AG04449 (cell line): Measurements from ENCODE around the gene PIGM.

Source experiments
- CTCF ChIA-PET: fragments of 350-600 bp; formaldehyde crosslinking; extraction: SDS; loops from one replicate; lab custom pipeline; 2021; ENCODE audit warnings: antibody characterized with exemption; lab: Yijun Ruan, JAX
- POLR2A ChIA-PET: fragments of 400-600, 350-600 bp; formaldehyde crosslinking; extraction: SDS; loops from one replicate; lab custom pipeline; 2020; ENCODE audit warnings: antibody characterized with exemption, inconsistent platforms; lab: Yijun Ruan, JAX
- DNase-seq: peaks from one replicate; pipeline ENCODE4 v3.0.0-alpha.2; 2010; ENCODE audit warnings: low read depth, low spot score
- H3K4me3 ChIP-seq: 2 replicates; pipeline ENCODE4 v1.5.1; 2011; ENCODE audit warnings: low read depth, mild to moderate bottlenecking, control low read depth, low read length
- TF ChIP-seq, protein P1 (sequence below): IDR thresholded peaks from one replicate; pipeline ENCODE4 v1.5.1; 2011; ENCODE audit warnings: mild to moderate bottlenecking, moderate library complexity, low read length, control low read depth, inconsistent platforms; ENCODE audit not compliant: insufficient read depth; ENCODE audit errors: missing control alignments

Gene PIGM

DNA sequence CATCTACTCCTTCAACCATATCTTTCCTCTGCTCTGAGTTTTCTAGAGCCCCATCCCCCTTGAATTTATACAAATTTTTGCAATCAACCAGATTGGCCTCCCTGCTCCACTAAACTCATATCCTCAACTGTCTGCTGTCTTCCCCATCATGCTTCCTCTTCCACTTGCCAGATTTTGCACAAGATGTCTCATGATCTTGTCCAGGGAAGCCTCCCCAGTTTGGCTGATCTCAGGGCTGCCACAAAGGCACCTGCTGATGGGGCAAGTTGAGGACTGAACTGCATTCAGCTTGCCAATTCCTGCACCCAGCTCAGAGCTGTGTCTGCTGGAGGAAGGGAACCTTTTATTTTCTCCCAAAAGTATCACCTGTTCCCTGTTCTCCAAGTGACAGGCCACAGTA, 45.7 kb upstream of the PIGM start:
- CTCF ChIA-PET: interaction anchor here (0.7 to 11.7 kb wide), 13 partner anchors 9 to 214 kb away, joined by 3 to 116 read pairs (median 10); partner anchors contain the start of gene IGSF8
- no peak overlapping the region for H3K4me3 ChIP-seq
- POLR2A ChIA-PET: no interaction called here
- no peak for DNase-seq
- TF ChIP-seq, protein P1, sequence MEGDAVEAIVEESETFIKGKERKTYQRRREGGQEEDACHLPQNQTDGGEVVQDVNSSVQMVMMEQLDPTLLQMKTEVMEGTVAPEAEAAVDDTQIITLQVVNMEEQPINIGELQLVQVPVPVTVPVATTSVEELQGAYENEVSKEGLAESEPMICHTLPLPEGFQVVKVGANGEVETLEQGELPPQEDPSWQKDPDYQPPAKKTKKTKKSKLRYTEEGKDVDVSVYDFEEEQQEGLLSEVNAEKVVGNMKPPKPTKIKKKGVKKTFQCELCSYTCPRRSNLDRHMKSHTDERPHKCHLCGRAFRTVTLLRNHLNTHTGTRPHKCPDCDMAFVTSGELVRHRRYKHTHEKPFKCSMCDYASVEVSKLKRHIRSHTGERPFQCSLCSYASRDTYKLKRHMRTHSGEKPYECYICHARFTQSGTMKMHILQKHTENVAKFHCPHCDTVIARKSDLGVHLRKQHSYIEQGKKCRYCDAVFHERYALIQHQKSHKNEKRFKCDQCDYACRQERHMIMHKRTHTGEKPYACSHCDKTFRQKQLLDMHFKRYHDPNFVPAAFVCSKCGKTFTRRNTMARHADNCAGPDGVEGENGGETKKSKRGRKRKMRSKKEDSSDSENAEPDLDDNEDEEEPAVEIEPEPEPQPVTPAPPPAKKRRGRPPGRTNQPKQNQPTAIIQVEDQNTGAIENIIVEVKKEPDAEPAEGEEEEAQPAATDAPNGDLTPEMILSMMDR: no peak

DNA sequence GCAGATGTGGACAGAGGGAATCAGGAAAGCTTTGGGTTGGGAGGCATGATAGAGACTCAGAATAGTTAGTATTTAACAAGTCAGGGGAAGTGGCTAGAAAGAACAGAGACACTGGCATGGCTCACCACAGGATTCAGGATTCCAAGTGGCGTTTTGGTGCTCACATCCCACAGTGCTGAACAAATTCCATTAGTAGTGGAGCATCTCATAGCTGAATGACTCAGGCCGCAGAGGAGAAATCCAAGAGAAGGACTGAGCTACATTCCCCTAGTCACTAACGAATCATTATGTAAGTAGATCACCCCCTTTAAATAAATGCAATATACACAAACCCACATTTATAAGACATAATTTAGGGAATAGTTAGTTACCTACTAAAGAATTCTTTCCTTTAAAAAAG, 44.5 kb upstream of the PIGM start:
- POLR2A ChIA-PET: no interaction called here
- no peak for DNase-seq
- TF ChIP-seq, protein P1: no peak
- CTCF ChIA-PET: interaction anchor here (3.9 to 11.7 kb wide), 3 partner anchors 10 to 30 kb away, joined by 17 to 116 read pairs (median 41); no protein-coding TSS in a partner anchor
- no peak overlapping the region for H3K4me3 ChIP-seq

DNA sequence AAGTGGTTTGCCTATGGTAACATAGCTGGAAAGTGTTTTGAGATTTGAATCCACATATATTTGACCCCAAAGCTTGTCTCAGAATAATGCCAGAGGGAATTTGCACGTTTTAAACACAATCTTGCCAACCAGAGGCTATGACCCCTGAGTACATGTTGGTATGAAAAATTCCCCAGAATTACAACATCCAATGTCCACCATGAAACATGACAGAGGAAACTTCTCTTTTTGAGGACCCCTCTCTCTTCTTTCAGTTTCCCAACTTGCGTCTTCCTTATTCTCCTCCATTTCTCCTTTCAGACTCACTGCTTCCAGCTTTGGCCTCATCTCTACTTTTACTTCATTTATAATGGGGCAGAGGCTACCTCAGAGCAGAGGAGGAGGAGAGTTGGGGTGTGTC, 44.0 kb upstream of the PIGM start:
- no peak for DNase-seq
- ChIA-PET POLR2A (no interaction called here), CTCF (interaction anchor here (4.9 to 11.7 kb wide), 2 partner anchors 11 to 25 kb away, joined by 17 to 116 read pairs; no protein-coding TSS in a partner anchor)
- TF ChIP-seq, protein P1: no peak
- H3K4me3 ChIP-seq: no peak overlapping the region

DNA sequence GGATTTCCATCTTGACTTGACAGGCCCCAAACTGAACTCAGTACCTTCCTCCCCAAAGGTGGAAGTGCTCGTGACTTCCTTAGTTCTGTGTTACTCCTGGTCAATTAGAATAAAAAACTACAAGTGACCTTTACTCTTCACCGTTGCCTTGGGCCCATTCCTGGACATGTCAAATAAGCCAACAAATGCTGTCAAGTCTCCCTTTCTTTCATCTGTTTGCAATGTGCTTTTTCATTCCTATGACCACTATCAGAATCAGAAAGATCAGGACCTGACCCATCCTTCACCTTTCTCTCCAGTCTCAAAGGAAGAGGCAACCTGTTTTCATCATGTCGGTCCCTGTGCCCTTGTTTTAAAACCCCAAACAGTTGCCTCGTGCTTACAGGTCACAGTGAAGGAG, 43.1 kb upstream of the PIGM start:
- POLR2A ChIA-PET: no interaction called here
- CTCF ChIA-PET: interaction anchor here (11.7 kb wide), 1 partner anchor 12 kb away, joined by 116 read pairs; no protein-coding TSS in a partner anchor
- no peak overlapping the region for H3K4me3 ChIP-seq
- TF ChIP-seq, protein P1: no peak
- no peak for DNase-seq

DNA sequence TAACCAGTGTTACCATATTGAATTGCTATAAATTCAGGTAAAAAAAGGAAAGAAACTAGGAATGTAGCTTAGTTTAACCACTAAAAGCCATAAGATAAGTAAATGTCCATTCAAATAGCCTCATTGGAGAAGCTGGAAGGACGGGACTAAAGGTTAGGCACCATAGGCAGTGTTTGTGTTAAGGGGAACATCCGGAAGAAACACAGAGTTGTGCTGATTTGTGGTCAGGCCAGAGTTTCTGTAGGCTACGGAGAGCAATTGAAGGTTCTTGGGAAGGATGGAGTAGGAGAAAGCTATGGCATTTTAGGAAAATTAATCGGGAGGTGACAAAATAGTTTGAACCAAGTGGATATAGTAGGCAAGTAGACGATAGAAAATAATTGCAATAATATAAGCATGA, 39.5 kb upstream of the PIGM start:
- no peak for DNase-seq
- no peak overlapping the region for H3K4me3 ChIP-seq
- CTCF ChIA-PET: interaction anchor here (0.9 to 11.7 kb wide), 10 partner anchors 9 to 306 kb away, joined by 3 to 116 read pairs (median 4); partner anchors contain the start of gene KCNJ9
- TF ChIP-seq, protein P1: no peak
- POLR2A ChIA-PET: no interaction called here

DNA sequence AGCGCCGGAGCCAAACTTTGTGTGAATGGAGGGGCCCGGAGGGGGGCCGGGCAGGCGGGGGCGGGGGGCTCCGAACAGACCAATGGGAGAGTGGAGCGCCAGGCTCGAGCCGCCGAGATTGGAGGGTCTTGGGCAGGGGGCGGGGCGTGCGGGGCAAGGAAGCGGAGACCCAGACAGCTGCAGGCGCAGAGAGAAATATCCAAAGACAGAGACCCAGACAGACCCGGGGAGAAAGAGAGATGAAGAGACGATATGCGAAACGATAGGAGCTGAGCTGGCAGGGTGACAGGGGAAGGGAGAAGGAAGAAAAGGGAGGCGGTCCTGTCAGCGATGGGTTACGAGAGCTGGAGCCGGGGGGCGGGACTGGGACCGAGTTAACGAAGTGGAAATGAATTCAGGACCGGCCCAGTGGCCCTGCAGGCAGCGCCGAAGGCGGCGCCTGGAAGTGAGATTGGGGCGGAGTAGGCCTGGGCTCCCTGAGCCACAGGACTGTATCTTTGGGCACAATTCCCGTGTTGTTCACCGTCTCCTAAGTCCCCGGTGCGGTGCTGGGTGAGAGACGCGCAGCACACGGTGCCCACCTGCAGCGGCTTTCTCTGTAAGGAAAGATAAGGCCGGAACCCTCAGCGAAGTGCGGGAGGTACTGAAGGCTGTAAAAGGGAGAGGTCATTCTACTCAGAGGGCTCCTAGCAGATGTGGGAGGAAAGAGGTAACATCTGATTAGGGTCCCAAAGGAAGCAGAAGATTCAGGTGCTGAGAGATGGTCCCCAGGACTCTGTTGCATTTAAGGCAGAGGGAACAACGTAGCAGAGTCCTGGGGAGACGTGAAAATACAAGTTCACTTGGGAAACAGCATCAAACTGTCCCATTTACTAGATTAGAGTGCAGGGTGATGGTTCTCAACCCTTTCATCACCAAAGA, 38.7 kb upstream of the PIGM start:
- CTCF ChIA-PET: interaction anchor here (0.7 to 11.7 kb wide), 6 partner anchors 8 to 182 kb away, joined by 3 to 116 read pairs (median 3); partner anchors contain the start of gene KCNJ9
- H3K4me3 ChIP-seq: peak overlapping the region; percentile 61
- no peak for DNase-seq
- POLR2A ChIA-PET: no interaction called here
- TF ChIP-seq, protein P1: no peak
